NB4 (cell line): ENCODE results near the gene UFC1.

Experiments used
- DNase-seq: peaks from one replicate; pipeline ENCODE4 v3.0.0; 2010; ENCODE audit warnings: low read depth
- H3K4me3 ChIP-seq: one replicate; pipeline ENCODE4 v1.5.1; 2011; ENCODE audit warnings: mild to moderate bottlenecking, low read depth, low read length, moderate library complexity
- CTCF ChIP-seq: IDR thresholded peaks from one replicate; pipeline ENCODE4 v1.5.1; 2012; ENCODE audit warnings: low read depth, low read length
- MAX ChIP-seq: IDR thresholded peaks from 2 replicates; pipeline ENCODE4 v1.6.1; 2011; ENCODE audit warnings: low read depth, low read length
- MYC ChIP-seq: IDR thresholded peaks from 2 replicates; pipeline ENCODE4 v1.6.1; 2011; ENCODE audit warnings: low read depth, low read length
- POLR2A ChIP-seq: IDR thresholded peaks from 2 replicates; pipeline ENCODE4 v1.6.1; 2011; ENCODE audit warnings: mild to moderate bottlenecking; ENCODE audit not compliant: insufficient read length; ENCODE audit errors: extremely low read depth

The UFC1 gene

GRCh38 chr1:161199506-161200139, 45.8 kb downstream of the UFC1 start:
- no peak for DNase-seq
- no peak overlapping the region for H3K4me3 ChIP-seq
- TF ChIP-seq POLR2A (no peak), MYC (no peak), CTCF (no peak), MAX (no peak)

GRCh38 chr1:161200421-161200991, 46.7 kb downstream of the UFC1 start:
- no peak for TF ChIP-seq MAX
- no peak for TF ChIP-seq POLR2A
- TF ChIP-seq MYC: no peak
- TF ChIP-seq CTCF: no peak
- DNase-seq: peak; percentile 34
- no peak overlapping the region for H3K4me3 ChIP-seq

DNA sequence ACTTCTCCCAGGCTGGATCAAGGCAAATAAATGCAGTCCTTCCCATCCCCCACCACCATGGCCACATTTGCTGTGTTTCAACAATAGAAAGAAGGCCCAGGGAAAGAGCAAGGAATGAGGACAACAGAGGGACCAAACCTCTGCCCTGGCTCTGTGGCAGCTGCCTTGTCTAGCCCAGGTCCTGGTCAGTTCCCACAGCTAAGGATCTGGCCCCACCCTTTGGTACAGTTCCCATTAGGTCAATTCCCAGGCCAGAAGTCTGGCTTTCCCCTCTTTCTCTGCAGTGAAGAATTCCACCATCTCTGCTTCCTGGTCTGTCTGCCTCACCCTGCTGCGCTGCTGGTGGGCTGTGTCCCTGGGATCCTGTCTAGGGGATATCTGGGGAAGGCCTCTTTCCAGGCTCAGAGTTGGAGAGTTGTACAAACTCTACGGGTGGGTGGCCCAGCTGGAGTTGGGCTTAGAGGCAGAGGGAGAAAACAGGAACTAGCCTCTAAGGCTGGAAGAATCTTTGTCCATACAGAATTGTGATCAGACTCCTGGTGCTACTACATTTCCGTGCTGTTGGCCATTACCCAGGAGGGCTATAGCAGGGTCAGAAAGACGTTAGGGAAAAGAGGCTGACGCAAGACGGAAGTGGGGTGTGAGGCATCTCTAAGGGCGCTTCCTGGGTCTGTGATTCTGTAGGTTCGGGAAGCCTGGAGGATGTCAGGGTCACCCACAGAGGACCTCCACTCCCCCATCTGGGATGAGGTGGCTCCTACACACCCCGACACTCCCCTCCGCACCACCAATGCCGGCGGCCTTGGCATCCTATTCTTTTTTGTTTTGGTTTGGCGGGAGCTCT, 47.4 kb downstream of the UFC1 start:
- H3K4me3 ChIP-seq: peak overlapping the region; percentile 86
- DNase-seq: peak; percentile 83
- no peak for TF ChIP-seq MAX
- TF ChIP-seq MYC: peak; percentile 10; the same call in 1 of the 2 replicates
- peak; percentile 19 for TF ChIP-seq POLR2A

DNA sequence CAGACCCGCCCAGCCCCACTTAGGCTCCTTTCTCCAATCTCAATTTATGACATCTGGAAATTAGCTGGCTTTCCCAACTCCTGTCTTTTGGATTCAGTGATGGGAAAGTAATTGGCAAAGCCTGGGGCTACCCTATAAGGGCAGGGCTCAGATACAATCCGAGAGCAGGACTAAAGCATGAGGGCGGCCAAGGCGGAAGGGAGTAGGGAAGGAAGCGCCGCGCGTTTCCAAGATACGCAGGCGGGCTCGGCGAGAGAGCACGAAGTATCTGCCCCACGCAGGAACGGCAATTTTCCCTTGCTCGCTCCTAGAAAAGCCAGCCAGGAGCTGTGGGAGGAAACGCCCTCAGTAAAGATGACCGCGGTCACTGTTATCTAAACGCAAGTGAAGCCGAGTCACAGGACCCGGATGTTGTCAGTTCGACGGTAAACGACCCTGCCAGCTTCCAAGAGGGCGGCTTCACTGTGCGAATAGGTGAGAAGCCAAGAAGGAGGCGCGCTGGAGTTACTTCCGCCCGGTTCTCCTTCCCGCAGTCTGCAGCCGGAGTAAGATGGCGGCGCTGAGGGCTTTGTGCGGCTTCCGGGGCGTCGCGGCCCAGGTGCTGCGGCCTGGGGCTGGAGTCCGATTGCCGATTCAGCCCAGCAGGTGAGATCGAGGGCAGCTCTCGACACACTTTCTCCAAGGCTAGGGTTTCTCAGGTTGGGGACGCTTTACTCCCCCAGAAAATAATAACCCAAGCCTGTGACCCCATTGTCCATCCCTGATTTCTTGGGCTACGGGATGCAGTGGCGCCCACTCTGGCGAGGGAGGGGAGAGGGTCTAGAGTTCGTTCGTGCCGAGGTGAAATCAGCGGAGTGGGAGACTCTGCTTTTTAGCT, 48.3 kb downstream of the UFC1 start, which contains the start of gene NDUFS2:
TSS of gene NDUFS2 (plus strand) at position 532 of the 877 bp plus-strand sequence. CDS start at position 551, 19 bp downstream.
- peak; percentile 99 for DNase-seq
- peak; percentile 54 for TF ChIP-seq MYC
- peak; percentile 34 for TF ChIP-seq CTCF
- TF ChIP-seq POLR2A: peak; percentile 77
- TF ChIP-seq MAX: peak; percentile 63; the same call in 1 of the 2 replicates
- H3K4me3 ChIP-seq: peak within 1 kb of the TSS; percentile 86

GRCh38 chr1:161206411-161207140, 52.8 kb downstream of the UFC1 start:
- no peak for DNase-seq
- H3K4me3 ChIP-seq: no peak overlapping the region
- no peak for TF ChIP-seq CTCF
- no peak for TF ChIP-seq POLR2A
- TF ChIP-seq MYC: no peak
- TF ChIP-seq MAX: no peak
